Activated CD8-positive, alpha-beta memory T cell treated with anti-CD3 and anti-CD28 coated beads, Interleukin-2, amount 50 U/mL, for 48 hours (primary cell): ENCODE measurements around the gene FAM120B.
"Not testable (repeated sequence)": the region's sequence is repeated elsewhere in the genome, so short reads cannot be mapped to it uniquely, and the experiment has no call there.

ENCODE experiments used
- DNase-seq: peaks from one replicate; pipeline ENCODE4 v3.0.0-alpha.2; 2020

The FAM120B gene

GRCh38 chr6:170394980-170395379, 88.4 kb downstream of the FAM120B start:
- DNase-seq = no peak

DNA sequence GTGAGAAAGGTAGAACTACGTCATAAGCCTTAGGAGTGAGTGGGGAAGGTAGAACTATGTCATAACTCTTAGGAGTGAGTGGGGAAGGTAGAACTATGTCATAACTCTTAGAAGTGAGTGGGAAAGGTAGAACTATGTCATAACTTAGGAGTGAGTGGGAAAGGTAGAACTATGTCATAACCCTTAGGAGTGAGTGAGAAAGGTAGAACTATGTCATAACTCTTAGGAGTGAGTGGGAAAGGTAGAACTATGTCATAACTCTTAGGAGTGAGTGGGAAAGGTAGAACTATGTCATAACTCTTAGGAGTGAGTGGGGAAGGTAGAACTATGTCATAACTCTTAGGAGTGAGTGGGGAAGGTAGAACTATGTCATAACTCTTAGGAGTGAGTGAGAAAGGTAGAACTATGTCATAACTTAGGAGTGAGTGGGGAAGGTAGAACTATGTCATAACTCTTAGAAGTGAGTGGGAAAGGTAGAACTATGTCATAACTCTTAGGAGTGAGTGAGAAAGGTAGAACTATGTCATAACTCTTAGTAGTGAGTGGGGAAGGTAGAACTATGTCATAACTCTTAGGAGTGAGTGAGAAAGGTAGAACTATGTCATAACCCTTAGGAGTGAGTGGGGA, 92.3 kb downstream of the FAM120B start:
- DNase-seq = not testable (repeated sequence)

GRCh38 chr6:170399955-170400558, 93.5 kb downstream of the FAM120B start:
- DNase-seq = not testable (repeated sequence)

DNA sequence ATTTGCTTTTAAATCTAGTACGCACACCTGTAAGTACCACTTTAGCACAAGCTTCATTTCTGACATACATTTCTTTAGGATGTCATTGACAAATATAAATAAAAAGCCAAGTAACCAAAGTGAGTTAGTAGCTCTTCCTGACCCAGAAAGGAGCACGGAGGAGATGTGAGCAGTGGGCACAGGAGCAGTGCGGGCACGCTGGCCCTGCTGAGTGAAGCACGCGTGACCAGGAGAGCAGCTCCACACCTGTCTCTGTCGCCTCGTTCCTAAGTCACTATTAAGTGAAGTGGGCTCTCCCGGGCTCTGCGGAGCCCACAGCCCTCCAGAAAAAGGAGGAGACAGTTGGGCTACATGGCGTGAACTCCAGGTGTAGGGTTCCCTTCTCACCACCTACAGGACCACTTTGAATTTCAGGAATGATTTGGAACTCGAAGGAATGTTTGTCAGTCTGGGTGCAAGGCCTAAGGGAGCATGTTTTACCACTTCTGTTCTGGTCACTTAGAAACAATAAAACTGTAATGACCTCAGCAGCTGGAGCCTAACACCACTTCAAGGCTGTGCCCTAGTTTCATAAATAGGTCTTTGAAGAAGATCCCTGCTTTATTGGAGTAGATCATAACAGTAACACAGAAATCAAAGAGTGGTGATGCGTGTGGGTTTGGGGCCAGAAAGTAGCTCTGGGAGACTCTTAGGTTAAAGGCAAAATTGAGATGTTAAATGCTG, 95.9 kb downstream of the FAM120B start:
- no peak for DNase-seq

DNA sequence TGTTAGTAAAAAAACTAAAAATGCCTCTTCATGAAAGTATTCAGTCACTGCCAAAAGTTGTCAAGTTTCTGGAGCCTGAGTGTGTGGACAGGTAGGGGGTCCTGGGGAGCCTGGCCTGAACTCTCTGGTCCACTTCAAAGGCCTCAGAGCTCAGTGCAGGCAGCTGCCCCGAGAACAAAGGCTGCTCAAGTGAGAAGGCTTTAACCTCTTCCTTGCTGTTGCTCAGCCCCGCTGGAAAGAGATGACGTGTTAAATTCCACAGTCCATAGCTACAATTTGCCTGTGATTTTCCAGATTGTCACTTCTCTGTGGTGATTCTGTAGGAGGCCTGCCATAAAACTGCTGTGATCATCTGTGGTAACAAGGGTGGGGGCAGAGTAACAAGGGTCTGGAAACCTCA, 96.9 kb downstream of the FAM120B start:
- no peak for DNase-seq

- DNase-seq = no peak
These were observed 97.5 kb downstream of the FAM120B start for GRCh38 chr6:170404036-170404435.

- no peak for DNase-seq
These were observed 98.1 kb downstream of the FAM120B start for GRCh38 chr6:170404697-170405096.

DNA sequence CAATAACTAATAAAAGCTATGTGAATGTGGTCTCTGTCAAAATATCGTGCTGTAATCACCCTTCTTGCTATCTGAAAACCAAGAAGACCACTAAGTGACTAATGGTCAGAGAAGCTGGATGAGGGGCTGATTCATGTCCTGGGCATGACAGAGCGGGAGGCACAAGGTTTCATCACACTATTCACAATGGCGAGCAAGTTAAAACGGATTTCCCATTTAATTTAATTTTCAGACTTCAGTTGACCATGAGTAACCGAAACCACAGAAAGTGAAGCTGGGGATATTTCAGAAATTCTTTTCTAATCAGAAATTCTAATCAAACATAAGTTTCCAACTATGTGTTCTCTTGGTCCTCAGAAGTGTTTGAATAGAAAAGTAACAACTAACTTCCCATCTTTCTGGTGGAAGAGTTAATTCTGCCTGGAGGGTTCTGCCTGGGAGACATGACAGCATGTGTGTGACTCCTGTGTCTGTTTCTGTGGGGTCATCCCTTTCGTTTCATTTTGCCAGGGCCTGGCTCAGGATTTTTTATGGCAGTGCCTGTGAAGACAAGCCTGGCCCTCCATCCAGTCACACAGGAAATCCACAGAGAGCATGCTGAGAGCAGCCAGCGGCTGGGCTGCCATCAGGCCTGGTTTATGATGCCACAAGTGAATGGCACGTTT, 98.9 kb downstream of the FAM120B start:
- no peak for DNase-seq

- no peak for DNase-seq
These were observed 100.6 kb downstream of the FAM120B start for GRCh38 chr6:170407200-170407599.

DNA sequence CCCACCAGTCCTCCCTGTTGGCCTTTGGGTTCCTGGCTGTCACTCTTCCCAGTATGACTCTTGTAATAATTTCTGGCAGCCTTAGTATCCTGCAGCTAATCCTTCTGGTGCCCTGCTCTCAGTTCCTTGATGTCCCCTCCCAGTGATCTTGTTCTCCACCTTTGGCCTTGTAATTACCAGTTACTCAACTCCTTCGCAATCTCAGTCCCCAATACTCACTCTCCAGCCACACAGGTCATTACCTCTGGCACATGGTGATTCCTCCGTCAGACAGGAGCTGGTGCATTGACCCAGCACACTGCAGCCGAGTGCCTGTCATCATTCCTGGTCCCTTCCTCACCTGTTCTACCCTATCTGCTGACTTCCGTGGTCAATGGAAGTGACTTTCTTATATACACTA, 101.4 kb downstream of the FAM120B start:
- DNase-seq = no peak

DNA sequence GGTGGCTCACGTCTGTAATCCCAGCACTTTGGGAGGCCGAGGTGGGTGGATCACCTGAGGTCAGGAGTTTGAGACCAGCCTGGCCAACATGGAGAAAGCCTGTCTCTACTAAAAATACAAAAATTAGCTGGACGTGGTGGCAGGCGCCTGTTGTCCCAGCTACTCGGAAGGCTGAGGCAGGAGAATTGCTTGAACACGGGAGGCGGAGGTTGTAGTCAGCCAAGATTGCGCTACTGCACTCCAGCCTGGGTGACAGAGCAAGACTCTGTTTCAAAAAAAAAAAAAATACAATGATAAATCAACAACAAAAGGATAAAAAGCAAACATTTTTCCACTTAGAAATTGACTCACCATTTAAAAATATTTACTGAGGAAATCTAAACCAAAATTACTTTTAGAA, 103.2 kb downstream of the FAM120B start:
- not testable (repeated sequence) for DNase-seq

DNA sequence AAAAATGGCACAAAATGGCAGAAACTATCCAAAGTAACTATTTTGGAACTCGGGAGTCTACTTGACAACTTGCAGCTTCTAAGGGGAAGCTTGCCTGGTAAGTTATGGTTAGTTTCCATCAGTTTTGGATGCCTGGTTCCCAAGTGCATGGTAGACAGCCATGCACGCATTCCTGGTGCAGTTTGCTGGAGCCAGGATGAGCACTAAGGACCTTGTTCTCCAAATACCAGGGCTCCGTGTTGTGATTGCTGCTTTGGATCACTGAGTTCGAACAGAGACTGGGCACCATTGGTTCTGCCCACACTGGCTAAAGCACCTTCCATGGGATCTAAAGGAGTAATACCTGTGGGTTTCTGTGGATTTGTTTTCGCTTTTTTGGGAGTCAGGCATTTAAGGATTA, 103.7 kb downstream of the FAM120B start:
- no peak for DNase-seq

GRCh38 chr6:170415318-170415717, 108.8 kb downstream of the FAM120B start:
- DNase-seq = no peak

GRCh38 chr6:170416303-170416702, 109.7 kb downstream of the FAM120B start:
- DNase-seq = no peak

DNA sequence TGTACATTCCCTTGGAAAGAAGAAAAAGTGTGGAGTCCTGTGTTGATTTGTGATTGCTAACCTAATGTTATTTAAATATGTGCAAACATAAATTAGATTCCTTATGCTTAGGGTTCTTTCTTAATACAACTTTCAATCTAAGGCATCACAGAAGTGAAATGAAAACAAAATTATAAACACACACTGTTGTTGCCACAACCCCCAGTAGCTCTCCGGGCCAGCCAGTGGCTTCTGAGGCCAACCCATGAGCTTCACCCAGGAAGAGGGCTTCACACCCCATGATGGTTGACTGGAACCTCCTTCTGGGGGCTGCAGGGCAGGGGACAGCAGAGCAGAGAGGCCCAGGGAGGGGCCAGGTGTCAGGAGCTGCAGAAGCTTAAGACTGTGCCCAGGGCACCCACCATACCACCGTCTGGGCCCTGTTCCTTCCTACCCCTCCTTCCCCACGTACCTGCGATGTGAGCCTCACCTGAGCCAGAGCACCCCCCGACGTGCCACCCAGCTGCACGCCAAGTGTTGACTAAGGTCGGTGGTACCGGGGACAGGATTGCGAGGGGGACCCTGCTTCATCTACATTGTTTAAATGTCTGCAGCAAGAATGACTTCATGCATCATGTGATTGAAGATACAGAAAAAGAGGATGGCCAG, 110.5 kb downstream of the FAM120B start:
- DNase-seq = no peak

- no peak for DNase-seq
These were observed 111.3 kb downstream of the FAM120B start for GRCh38 chr6:170417881-170418280.

GRCh38 chr6:170420283-170420682, 113.7 kb downstream of the FAM120B start:
- DNase-seq = no peak

- no peak for DNase-seq
These were observed 114.5 kb downstream of the FAM120B start for GRCh38 chr6:170420791-170421776.

GRCh38 chr6:170421921-170422320, 115.4 kb downstream of the FAM120B start:
- no peak for DNase-seq

DNA sequence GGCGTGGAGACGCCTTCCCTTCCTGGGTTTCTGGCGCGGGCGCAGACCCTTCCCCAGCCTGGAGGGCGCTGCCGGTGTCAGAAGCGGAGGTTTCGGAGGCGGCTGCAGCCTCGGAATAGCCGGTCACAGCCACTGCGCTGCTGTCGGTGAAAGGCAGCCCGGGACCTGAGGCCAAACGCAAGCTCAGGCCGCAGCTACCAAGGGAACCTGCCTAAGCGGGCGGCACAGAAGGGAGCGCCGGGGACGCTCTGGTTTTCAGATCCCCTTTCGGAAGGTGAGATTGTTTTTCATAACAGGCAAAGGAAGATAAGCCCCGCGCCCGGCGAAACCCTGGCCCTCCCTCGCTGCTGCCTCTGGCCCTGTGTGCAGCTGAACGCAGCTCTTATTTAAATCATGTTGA, 116.5 kb downstream of the FAM120B start:
- DNase-seq = no peak

- DNase-seq = no peak
These were observed 117.5 kb downstream of the FAM120B start for GRCh38 chr6:170423814-170424603.
